HG03045 (cell line): ENCODE data around the gene NPSR1.
"Not testable (repeated sequence)": the region's sequence is repeated elsewhere in the genome, so short reads cannot be mapped to it uniquely, and the experiment has no call there.

Experiments
- ATAC-seq: cut with Tn5 transposase; IDR thresholded peaks from one replicate; pipeline ENCODE4 v1.9.1; 2021; ENCODE audit warnings: mild to moderate bottlenecking, moderate library complexity; ENCODE audit not compliant: unreplicated experiment

NPSR1 gene, protein sequence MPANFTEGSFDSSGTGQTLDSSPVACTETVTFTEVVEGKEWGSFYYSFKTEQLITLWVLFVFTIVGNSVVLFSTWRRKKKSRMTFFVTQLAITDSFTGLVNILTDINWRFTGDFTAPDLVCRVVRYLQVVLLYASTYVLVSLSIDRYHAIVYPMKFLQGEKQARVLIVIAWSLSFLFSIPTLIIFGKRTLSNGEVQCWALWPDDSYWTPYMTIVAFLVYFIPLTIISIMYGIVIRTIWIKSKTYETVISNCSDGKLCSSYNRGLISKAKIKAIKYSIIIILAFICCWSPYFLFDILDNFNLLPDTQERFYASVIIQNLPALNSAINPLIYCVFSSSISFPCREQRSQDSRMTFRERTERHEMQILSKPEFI

DNA sequence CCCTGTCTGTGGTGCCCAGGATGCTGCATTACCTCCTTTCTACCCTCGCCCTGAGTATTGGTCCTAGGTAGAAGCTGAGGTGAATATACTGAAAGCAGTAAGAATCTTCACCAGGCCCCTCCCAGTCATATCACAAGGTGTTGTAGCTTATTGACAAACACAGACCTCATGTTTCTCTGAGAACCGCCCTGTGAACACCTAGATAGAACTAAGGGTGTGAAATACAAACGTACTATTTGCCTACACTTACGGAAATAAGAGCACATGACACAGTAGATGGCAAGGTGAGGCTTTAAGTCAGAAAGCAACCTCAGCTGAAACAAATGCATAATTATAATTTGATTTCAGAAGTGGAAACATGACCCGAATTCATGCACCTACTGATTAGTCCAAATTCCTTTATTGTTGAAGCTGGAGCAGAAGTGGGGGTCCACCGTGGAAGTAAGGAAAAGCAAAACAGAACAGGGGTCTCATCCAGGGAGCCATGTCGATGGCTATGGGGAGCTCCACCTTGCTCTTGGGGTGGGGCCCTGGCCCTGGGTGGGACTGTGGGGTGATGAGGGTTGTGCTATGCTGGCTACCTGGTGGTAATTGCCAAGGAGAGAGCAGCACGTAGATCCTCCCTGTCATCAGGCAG is at the start of gene NPSR1:
Gene NPSR1 (plus strand): TSS at position 587 of the 637 bp plus-strand sequence. CDS start 195 bp downstream, outside the sequence.
- no peak for ATAC-seq

DNA sequence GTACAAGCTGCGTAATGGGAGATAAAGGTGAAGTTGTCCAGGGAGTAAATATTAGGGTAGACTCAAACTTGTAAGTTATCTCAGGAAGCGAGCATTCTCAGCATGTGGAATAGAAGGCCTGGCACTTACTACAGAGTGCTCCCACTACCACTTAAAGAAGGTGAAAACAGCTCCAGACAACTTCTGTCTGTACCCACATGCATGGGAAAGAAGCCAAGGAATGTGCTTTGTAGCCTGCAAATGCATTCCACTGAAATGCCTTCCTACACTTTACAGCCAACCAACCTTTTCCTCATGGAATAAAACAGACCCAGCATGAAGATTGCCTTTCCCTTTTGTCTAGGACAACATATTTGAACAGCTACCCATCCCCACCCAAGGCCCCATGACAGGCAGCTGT is 45.4 kb upstream of the NPSR1 start:
- no peak for ATAC-seq

GRCh38 chr7:34620425-34620824 is 37.6 kb upstream of the NPSR1 start:
- no peak for ATAC-seq

DNA sequence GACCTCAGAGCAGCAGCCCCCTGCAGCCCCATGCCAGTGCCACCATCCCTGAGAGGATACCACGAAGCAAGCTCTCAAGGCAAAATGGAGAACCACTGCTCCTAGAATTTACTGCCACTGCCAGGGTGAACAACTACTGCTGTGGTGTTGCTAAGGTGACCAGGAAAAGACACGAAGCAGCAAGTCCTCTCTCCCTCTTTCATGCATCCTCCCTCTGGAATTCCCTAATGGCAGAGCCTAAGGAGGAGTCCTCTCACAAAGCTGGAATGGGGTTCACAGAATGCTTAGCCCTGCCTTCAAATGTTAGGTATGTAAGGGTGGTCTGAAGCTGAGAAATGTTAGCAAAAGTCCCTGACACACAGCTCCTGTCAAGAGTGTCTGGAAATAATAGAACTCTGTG is 35.8 kb upstream of the NPSR1 start:
- no peak for ATAC-seq

- no peak for ATAC-seq
These were observed 35.2 kb upstream of the NPSR1 start for GRCh38 chr7:34622771-34623250.

GRCh38 chr7:34628618-34629017 is 29.4 kb upstream of the NPSR1 start:
- not testable (repeated sequence) for ATAC-seq

DNA sequence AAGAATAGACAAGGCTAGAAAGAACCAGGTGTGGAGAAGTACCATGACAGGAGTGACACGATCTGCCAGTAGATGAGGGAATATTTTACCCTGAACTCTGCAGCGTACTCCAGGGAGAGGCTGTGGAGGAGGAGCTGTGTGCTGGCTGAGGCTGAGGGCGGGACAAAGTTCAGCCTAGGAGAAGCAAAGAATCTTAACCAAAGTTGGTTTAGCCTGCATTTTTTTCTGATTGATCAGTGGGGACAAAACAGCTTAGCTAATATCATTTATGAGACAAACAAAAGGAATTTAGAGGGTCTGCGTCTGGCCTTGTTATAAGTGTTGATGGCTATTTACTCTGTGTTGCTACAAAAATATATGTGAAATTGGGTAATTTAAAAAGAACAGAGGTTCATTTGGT is 5.2 kb upstream of the NPSR1 start:
- ATAC-seq, result no peak

DNA sequence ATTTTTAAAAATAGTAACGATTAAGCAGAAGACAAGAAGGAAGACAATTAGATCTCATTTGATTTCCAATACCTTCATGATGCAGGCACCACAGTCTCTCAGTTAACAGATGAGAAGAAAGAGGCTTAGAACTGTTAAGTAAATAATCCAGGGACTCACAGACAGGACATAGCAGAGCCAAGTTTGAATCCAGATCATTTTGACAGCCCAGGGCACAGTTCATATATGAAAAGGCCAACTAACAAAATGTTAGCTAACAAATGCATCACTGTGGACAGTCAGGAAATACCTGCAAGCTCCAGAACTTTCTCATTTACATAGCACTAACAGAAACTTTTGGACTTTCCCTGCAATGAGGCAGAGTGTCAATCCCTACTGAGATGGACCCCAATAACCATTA is 4.2 kb upstream of the NPSR1 start:
- no peak for ATAC-seq

DNA sequence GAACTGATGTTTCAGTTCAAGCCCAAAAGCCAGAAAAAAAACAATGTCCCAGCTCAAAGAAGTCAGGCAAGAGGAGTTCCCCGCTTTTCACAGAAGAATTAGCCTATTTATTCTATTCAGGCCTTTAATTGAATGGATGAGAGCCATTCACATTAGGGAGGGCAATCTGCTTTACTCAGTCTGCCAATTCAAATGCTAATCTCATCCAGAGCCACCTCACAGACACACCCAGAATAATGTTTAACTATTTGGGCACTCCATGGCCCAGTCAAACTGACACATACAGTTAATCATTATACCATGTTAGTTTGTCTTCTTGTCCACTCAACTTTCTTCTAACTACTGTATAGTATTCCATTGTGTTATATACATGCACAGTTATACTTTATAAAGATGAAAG is 2.6 kb upstream of the NPSR1 start:
- no peak for ATAC-seq

DNA sequence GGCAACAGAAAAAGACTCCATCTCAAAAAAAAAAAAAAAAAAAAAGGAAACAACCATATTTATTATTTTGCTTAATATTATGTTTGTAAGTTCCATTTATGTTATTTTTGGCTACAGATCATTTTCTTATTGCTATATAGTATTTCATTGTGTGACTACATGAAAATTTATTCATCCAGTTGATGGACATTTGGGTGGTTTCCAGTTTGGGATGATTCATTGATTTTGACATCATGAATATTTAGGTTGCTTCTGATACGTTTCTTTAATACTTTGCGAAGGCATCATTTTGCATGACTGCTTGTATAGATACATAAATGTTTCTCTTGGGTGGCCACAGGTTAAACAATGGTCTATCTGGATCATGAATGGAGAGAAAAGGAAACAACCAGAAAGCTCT is 2.0 kb upstream of the NPSR1 start:
- no peak for ATAC-seq

DNA sequence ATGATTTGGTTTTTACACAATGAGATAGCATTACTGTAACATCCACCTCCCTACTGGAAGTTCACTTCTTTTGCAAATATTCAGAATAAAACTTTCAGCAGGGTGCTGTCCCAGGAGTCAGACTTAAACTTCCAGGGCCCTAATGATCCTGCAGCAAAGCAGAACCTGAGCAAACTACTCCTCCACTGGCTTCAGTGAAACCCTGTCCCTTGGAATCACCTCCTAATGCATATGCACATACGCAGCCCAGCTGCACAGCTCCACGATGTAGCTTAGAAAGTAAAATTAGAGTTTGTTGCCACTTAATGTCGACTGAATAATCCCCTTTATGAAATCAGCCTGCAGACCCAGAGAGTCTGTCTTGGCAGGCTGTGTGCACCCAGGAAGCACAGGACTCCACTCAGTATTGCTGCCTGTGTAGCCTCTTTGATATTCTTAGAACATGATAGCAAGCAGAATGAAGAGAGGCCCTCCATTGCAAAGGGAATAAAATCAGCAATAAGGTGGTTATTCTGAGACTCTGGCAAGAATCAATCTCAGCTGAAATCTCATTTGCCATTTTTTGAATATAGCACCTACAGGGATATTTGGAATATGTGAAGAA is 1.6 kb downstream of the NPSR1 start:
- no peak for ATAC-seq

GRCh38 chr7:34662058-34662708 is 4.2 kb downstream of the NPSR1 start:
- no peak for ATAC-seq

- ATAC-seq, result no peak
These were observed 6.7 kb downstream of the NPSR1 start for GRCh38 chr7:34664755-34665154.

DNA sequence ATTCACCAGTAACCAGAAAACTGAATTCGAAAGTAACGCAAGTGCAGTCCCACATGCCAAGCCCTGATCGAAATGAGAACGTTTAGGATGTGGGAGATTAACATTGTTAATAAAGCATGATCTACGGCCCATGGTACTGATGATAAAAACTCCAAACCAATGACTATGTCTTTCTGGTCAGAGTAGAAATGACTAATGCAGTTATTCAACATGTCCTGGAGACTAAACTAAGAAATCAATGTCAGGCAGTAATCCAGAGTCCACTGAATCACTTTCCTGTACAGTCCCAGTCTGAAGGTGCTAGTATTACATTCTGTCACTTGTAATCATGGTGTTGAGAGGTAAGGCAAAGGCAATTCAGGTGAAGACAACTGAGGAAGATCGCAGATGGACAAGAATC is 14.4 kb downstream of the NPSR1 start:
- no peak for ATAC-seq

GRCh38 chr7:34673066-34673465 is 15.0 kb downstream of the NPSR1 start:
- no peak for ATAC-seq

DNA sequence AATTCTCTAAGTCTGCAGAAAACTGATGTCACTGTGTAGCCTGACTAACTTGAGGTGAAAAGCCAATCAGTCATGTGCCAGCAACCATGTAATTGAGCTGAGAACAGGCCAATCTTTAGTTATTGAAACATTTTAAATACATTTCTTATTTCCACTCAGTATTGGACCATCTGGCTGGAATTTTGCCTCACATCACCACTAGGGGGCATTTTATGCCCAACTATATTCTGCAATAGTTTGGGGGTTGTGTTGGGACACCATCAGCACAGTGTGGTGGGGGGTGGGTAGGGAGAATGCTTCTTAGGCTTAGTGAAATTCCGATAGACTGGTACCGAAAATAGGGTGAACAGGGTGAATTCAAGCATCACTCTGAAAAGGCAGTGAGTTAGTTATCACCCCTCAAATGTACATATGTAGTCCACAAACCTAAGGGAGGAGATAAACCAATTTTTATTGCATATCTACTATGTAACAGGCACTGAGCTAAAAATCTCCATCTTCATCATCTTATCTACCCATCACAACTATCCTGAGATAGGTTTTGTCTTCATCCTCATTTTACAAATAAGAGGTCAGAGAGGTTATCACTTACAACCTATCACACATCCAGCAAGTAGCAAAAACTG is 17.8 kb downstream of the NPSR1 start:
- ATAC-seq, result no peak

- no peak for ATAC-seq
These were observed 19.5 kb downstream of the NPSR1 start for GRCh38 chr7:34677491-34677890.

DNA sequence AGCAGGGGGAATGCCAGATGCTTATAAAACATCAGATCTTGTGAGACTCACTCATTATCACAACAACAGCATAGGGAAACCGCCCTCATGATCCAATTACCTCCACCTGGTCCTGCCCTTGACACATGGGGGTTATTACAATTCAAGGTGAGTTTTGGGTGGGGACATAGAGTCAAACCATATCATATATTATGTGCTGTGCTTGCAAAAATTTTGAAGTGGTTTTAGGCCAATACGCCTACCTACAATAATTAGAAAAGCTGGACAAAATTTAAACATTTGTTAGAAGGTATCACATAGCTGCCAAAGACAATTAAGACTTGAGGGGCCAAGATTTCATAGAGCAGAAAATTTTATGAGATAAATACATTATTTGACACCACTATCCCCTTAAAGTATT is 29.5 kb downstream of the NPSR1 start:
- ATAC-seq, result no peak

GRCh38 chr7:34696415-34696814 is 38.4 kb downstream of the NPSR1 start:
- ATAC-seq, result no peak

DNA sequence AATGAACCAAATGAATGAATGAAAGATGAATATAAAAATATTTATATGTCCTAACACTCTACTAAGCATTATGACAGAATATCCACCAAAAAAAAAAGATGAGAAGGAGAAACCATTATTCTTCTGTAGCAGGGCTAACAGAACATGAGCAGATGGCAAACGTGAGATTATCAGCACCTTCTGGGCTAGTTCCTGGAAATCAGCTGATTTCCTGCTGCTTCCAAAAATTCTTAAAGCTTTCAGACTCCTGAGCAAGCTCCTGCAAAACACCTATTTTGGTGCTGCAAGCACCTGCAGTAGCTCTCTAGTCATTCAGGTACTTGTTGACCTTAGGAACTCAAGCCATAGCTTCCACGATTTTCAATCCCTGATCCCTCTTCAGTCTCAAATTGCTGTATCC is 51.8 kb downstream of the NPSR1 start:
- no peak for ATAC-seq

GRCh38 chr7:34718867-34719266 is 60.8 kb downstream of the NPSR1 start:
- ATAC-seq, result no peak
